ENCODE data around the gene ACP6.
"Not testable (repeated sequence)": the region's sequence is repeated elsewhere in the genome, so short reads cannot be mapped to it uniquely, and the experiment has no call there.

Gene ACP6

GRCh38 chr1:147670319-147671001 lies at the start of gene ACP6:
Gene ACP6 (minus strand): TSS chr1:147670524. CDS start chr1:147670048, 476 bp downstream.
- DNase-seq (ENCODE audit: low read depth in 2 of 2): peak; percentile 83 to 84

- DNase-seq (ENCODE audit: low read depth in 2 of 2): no peak
These were observed 49.4 kb upstream of the ACP6 start for GRCh38 chr1:147719711-147720225.

GRCh38 chr1:147719029-147719698 lies 48.8 kb upstream of the ACP6 start:
- DNase-seq (ENCODE audit: low read depth in 2 of 2): no peak

- DNase-seq (ENCODE audit: low read depth in 2 of 2): no peak
These were observed 47.4 kb upstream of the ACP6 start for GRCh38 chr1:147717706-147718097.

GRCh38 chr1:147717051-147717705 lies 46.9 kb upstream of the ACP6 start:
- DNase-seq (ENCODE audit: low read depth in 2 of 2): no peak

GRCh38 chr1:147712605-147713004 lies 42.3 kb upstream of the ACP6 start:
- DNase-seq (ENCODE audit: low read depth in 2 of 2): no peak

- DNase-seq (ENCODE audit: low read depth in 2 of 2): peak; percentile 38 to 44
These were observed 30.0 kb upstream of the ACP6 start for GRCh38 chr1:147700042-147701006.

GRCh38 chr1:147699686-147700041 lies 29.3 kb upstream of the ACP6 start:
- no peak for DNase-seq (ENCODE audit: low read depth in 2 of 2)

- no peak for DNase-seq (ENCODE audit: low read depth in 2 of 2)
These were observed 12.9 kb upstream of the ACP6 start for GRCh38 chr1:147683163-147683763.

- not testable (repeated sequence) for DNase-seq (ENCODE audit: low read depth in 2 of 2)
These were observed 10.4 kb upstream of the ACP6 start for GRCh38 chr1:147680608-147681235.

- DNase-seq (ENCODE audit: low read depth in 2 of 2): not testable (repeated sequence)
These were observed 7.4 kb upstream of the ACP6 start for GRCh38 chr1:147677681-147678080.

GRCh38 chr1:147676311-147677085 lies 6.2 kb upstream of the ACP6 start:
- DNase-seq (ENCODE audit: low read depth in 2 of 2): peak in 1 of 2 experiments; percentile 42

- no peak for DNase-seq (ENCODE audit: low read depth in 2 of 2)
These were observed 3.5 kb upstream of the ACP6 start for GRCh38 chr1:147673816-147674215.

- DNase-seq (ENCODE audit: low read depth in 2 of 2): no peak
These were observed 3.1 kb upstream of the ACP6 start for GRCh38 chr1:147673406-147673805.

- DNase-seq (ENCODE audit: low read depth in 2 of 2): no peak
These were observed 630 bp downstream of the ACP6 start for GRCh38 chr1:147669469-147670318.

- no peak for DNase-seq (ENCODE audit: low read depth in 2 of 2)
These were observed 4.8 kb downstream of the ACP6 start for GRCh38 chr1:147665521-147665920.

- no peak for DNase-seq (ENCODE audit: low read depth in 2 of 2)
These were observed 6.1 kb downstream of the ACP6 start for GRCh38 chr1:147664206-147664605.

GRCh38 chr1:147654511-147654910 lies 15.8 kb downstream of the ACP6 start:
- no peak for DNase-seq (ENCODE audit: low read depth in 2 of 2)

- no peak for DNase-seq (ENCODE audit: low read depth in 2 of 2)
These were observed 18.0 kb downstream of the ACP6 start for GRCh38 chr1:147652306-147652705.

Data from fibroblast of skin of left quadriceps (primary cell).